ENCODE data around the gene MRPL57.
"Not testable (repeated sequence)": the region's sequence is repeated elsewhere in the genome, so short reads cannot be mapped to it uniquely, and the experiment has no call there.

Gene MRPL57

DNA sequence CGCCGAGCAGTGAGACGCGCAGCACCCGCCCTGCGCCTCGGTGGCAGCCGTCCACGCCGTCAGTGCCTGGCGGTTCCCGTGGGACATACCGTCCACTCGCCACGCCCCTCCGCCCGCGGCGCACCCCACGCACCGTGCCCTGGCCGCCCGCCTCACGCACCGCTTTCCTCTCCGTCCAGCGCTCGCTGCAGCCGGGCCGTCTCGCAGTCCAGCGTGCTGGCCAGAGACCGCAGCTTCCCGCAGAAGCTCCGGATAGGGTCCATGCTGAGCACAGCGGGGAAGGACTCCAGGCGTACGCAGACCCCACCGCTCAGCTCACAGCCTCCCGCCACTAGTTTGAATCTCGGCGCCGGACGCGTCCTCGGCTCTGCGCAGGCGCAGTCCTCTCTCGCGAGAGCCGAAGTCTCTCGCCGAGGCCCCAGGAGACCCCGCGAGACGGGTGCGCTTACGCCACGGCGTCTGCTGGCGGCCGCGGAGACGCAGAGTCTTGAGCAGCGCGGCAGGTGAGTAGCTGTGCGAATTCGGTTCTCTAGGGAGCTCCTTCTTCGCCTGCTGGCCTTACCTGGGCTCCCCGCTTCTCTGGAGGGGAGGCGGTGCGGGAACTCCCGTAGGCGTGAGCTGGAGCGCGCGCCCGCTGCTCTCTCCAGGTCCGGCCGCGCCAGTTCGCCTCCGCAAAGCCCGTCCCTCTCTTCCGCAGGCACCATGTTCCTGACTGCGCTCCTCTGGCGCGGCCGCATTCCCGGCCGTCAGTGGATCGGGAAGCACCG, at the start of gene MRPL57, which contains the start of gene SKA3:
TSS of gene MRPL57 (plus strand) at position 444 of the 767 bp plus-strand sequence. CDS start at position 703, 259 bp downstream.
TSS of gene SKA3 (minus strand) at position 338 of the 767 bp plus-strand sequence. CDS start at position 263, 75 bp downstream.
- CTCF ChIA-PET: interaction anchor here (0.8 to 7.1 kb wide), 17 partner anchors 11 to 979 kb away, joined by 3 to 66 read pairs (median 4); no protein-coding TSS in a partner anchor

DNA sequence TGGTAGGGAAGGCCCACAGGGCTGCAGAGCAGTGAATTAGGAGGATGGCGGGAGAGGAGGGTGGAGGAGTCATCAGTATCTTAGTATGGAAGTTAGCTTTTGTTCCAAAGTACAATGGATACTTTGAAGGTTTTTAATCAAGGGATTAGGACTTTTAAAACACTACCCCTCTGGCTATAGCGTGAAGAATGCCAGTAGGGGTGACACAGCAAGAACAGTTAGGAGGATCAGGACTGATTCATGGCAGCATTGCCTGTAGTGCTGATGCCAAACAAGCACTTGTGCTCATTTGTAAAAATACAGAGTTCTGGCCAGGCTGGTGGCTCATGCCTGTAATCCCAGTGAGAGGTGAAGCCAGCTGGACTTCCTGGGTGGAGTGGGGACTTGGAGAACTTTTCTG, 46.3 kb upstream of the MRPL57 start:
- CTCF ChIA-PET: interaction anchor here (0.8 to 1.4 kb wide), 3 partner anchors 12 to 48 kb away, joined by 3 to 4 read pairs (median 4); partner anchors contain the start of genes MRPL57 and SKA3
- no peak for DNase-seq (ENCODE audit: extremely low spot score)
- POLR2A ChIA-PET: no interaction called here
- TF ChIP-seq, protein P1, sequence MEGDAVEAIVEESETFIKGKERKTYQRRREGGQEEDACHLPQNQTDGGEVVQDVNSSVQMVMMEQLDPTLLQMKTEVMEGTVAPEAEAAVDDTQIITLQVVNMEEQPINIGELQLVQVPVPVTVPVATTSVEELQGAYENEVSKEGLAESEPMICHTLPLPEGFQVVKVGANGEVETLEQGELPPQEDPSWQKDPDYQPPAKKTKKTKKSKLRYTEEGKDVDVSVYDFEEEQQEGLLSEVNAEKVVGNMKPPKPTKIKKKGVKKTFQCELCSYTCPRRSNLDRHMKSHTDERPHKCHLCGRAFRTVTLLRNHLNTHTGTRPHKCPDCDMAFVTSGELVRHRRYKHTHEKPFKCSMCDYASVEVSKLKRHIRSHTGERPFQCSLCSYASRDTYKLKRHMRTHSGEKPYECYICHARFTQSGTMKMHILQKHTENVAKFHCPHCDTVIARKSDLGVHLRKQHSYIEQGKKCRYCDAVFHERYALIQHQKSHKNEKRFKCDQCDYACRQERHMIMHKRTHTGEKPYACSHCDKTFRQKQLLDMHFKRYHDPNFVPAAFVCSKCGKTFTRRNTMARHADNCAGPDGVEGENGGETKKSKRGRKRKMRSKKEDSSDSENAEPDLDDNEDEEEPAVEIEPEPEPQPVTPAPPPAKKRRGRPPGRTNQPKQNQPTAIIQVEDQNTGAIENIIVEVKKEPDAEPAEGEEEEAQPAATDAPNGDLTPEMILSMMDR (IDR thresholded peaks at IDR 0.05; ENCODE audit: control extremely low read depth, extremely low read depth, low read depth, missing control alignments): no peak

More for the DNA sequence above, at the start of gene MRPL57, which contains the start of gene SKA3:
- POLR2A ChIA-PET: interaction anchor here (1.8 kb wide), 1 partner anchor 28 kb away, joined by 10 read pairs; no protein-coding TSS in a partner anchor
- DNase-seq (ENCODE audit: extremely low spot score): peak; percentile 98
- TF ChIP-seq, protein P1 (IDR thresholded peaks at IDR 0.05; ENCODE audit: control extremely low read depth, extremely low read depth, low read depth, missing control alignments): no peak

DNA sequence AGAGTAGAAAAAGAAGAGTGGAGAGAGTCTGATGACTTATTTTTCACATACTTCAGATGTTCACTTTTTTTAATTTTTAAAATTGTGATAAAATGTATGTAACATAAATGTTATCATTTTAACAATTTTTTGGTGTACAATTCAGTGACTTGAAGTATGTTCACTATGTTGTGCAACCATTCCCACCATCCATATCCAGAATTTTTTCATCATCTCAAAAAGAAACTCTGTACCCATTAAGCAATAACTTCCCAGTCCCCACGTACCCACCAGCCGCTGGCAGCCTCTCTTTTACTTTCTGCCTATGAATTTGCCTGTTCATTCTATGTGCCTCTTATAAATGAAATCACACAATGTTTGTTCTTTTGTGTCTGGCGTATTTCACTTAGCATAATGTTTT, 43.4 kb upstream of the MRPL57 start:
- TF ChIP-seq, protein P1 (IDR thresholded peaks at IDR 0.05; ENCODE audit: control extremely low read depth, extremely low read depth, low read depth, missing control alignments): no peak
- POLR2A ChIA-PET: no interaction called here
- DNase-seq (ENCODE audit: extremely low spot score): no peak
- CTCF ChIA-PET: interaction anchor here (1.0 kb wide), 1 partner anchor 189 kb away, joined by 6 read pairs; no protein-coding TSS in a partner anchor

DNA sequence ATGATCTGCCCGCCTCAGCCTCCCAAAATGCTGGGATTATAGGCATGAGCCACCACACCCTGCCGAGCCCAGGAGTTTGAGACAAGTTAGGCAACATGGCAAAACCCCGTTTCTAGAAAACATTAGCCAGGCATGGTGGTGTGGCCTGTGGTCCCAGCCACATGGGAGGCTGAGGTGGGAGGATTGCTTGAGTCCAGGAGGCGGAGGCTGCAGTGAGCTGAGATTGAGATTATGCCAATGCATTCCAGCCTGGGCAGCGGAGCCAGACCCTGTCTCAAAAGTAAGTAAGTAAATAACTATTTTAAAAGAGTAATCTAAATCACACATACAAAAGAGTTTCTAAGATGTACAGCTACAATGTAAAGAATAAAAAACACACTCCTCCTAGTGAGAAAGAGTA, 42.0 kb upstream of the MRPL57 start:
- TF ChIP-seq, protein P1 (IDR thresholded peaks at IDR 0.05; ENCODE audit: control extremely low read depth, extremely low read depth, low read depth, missing control alignments): no peak
- CTCF ChIA-PET: interaction anchor here (1.1 to 1.2 kb wide), 2 partner anchors 42 to 45 kb away, joined by 4 to 5 read pairs; partner anchors contain the start of genes MRPL57 and SKA3
- DNase-seq (ENCODE audit: extremely low spot score): no peak
- POLR2A ChIA-PET: interaction anchor here (0.6 kb wide), 1 partner anchor 14 kb away, joined by 3 read pairs; no protein-coding TSS in a partner anchor

DNA sequence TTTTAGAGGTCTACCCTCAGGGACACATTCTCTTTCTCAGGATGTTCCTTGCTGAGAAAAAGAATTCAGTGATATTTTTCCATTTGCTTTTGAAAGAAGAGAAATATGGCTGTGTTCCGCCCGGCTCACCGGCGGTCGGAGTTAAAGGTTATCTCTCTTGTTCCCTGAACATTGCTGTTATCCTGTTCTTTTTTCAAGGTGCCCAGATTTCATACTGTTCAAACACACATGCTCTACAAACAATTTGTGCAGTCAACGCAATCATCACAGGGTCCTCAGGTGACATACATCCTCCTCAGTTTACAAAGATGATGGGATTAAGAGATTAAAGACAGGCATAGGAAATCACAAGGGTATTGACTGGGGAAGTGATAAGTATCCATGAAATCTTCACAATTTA, 40.6 kb upstream of the MRPL57 start:
- POLR2A ChIA-PET; CTCF ChIA-PET; DNase-seq (ENCODE audit: extremely low spot score): not testable (repeated sequence)

DNA sequence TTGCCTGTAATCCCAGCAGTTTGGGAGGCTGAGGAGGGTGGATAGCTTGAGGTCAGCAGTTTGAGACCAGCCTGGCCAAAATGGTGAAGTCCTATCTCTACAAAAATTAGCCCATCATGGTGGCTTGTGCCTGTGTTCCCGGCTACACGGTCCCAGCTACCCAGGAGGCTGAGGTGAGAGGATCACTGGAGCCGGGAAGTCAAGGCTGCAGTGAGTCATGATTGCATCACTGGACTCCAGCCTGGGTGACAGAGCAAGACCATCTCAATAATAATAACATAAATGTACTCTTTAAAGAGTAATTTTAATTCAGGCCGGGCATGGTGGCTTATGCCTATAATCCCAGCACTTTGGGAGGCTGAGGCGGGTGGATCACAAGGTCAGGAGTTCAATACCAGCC, 38.8 kb upstream of the MRPL57 start:
- CTCF ChIA-PET: interaction anchor here (2.1 to 2.9 kb wide), 2 partner anchors 42 to 340 kb away, joined by 5 to 8 read pairs; no protein-coding TSS in a partner anchor
- no peak for DNase-seq (ENCODE audit: extremely low spot score)
- POLR2A ChIA-PET: interaction anchor here (0.5 kb wide), 1 partner anchor 33 kb away, joined by 9 read pairs; no protein-coding TSS in a partner anchor
- TF ChIP-seq, protein P1 (IDR thresholded peaks at IDR 0.05; ENCODE audit: control extremely low read depth, extremely low read depth, low read depth, missing control alignments): no peak

Data from GM10248 (cell line).